22Rv1 (cell line): ENCODE measurements around the gene TUBA1A.
"Not testable (repeated sequence)": the region's sequence is repeated elsewhere in the genome, so short reads cannot be mapped to it uniquely, and the experiment has no call there.

Source experiments
- CTCF ChIP-seq: fragments of 450-650 bp; IDR thresholded peaks from 2 replicates; pipeline ENCODE4 v1.5.1; 2017; ENCODE audit warnings: mild to moderate bottlenecking
- ZFX ChIP-seq: fragments of 450-650 bp; IDR thresholded peaks from 2 replicates; pipeline ENCODE4 v1.6.1; 2017; ENCODE audit warnings: antibody characterized with exemption, borderline replicate concordance

DNA sequence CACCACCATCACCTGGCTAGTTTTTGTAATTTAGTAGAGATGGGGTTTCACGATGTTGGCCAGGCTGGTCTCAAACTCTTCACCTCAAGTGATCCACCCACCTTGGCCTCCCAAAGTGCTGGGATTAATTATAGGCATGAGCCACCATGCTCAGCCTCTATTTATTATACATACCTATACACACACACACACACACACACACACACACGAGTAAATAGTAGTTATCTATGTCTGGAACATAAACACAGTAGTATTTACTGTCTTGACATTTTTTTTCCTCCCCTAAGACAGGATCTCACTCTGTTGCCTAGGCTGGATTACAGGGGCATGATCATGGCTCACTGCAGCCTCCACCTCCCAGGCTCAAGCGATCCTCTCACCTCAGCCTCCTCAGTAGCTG lies 51.9 kb downstream of the TUBA1A start:
- TF ChIP-seq CTCF, ZFX: not testable (repeated sequence)
